Measurements from ENCODE around the gene SRPK2.
"Not testable (repeated sequence)": the region's sequence is repeated elsewhere in the genome, so short reads cannot be mapped to it uniquely, and the experiment has no call there.

GRCh38 chr7:105300587-105300986 lies 88.1 kb downstream of the SRPK2 start:
- TF ChIP-seq CTCF, POLR2A (IDR thresholded peaks at IDR 0.05): not testable (repeated sequence)
